ENCODE results near the gene A3GALT2.

GRCh38 chr1:33339413-33339812 is 18.5 kb upstream of the A3GALT2 start:
- TF ChIP-seq EZH2phosphoT487 (IDR thresholded peaks at IDR 0.05; ENCODE audit: borderline replicate concordance, low read depth, low read length), result no peak
- TF ChIP-seq CTCF (conservative IDR thresholded peaks at IDR 0.05; ENCODE audit: low read length), result no peak
